Measurements from ENCODE around the gene PRCD.

Gene PRCD

DNA sequence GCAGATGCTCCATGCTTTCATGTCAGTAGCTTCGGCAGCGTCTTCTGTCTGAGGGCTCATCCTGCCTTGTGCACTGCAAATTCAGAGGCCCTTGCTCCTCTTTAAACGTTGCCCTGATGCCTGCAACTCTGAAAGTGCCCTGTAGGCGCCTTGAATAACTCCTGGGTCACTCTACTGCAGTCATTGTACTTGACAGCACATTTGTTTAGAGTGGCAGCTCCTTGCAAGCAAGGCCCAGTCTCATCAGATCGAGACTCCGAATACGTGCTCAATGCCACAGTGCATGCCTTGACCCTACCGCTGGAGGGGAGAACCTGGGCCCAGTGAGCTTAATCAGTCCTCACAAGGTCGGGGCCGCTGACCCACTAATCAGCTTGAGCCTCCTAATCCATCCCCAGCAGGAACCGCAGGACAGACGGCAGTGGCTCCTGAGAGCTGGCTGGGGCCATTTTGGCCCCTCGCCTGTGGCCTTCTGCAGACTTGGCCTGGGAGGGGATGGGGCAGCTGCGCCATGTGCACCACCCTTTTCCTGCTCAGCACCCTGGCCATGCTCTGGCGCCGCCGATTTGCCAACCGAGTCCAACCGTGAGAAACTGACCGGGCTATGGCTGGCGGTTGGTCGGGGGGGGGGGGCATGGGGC lies at the start of gene PRCD:
TSS of gene PRCD (plus strand) at position 414 of the 641 bp plus-strand sequence. CDS start at position 512, 98 bp downstream.
- no peak for ATAC-seq
- TF ChIP-seq TOX (CRISPR knock-in tag; IDR thresholded peaks at IDR 0.05; ENCODE audit: borderline replicate concordance) (no peak), ESRRG (CRISPR knock-in tag; IDR thresholded peaks at IDR 0.05) (no peak)
- TF ChIP-seq, protein P1, sequence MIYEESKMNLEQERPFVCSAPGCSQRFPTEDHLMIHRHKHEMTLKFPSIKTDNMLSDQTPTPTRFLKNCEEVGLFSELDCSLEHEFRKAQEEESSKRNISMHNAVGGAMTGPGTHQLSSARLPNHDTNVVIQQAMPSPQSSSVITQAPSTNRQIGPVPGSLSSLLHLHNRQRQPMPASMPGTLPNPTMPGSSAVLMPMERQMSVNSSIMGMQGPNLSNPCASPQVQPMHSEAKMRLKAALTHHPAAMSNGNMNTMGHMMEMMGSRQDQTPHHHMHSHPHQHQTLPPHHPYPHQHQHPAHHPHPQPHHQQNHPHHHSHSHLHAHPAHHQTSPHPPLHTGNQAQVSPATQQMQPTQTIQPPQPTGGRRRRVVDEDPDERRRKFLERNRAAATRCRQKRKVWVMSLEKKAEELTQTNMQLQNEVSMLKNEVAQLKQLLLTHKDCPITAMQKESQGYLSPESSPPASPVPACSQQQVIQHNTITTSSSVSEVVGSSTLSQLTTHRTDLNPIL (CRISPR knock-in tag; IDR thresholded peaks at IDR 0.05; ENCODE audit: low read depth): no peak

- TF ChIP-seq GLIS3 (CRISPR knock-in tag; IDR thresholded peaks at IDR 0.05) (no peak), ZNF8 (CRISPR knock-in tag; IDR thresholded peaks at IDR 0.05) (no peak), PATZ1 (CRISPR knock-in tag; IDR thresholded peaks at IDR 0.05; ENCODE audit: borderline replicate concordance) (no peak), TCF4 (CRISPR knock-in tag; IDR thresholded peaks at IDR 0.05; ENCODE audit: borderline replicate concordance) (no peak), BACH2 (CRISPR knock-in tag; IDR thresholded peaks at IDR 0.05; ENCODE audit: borderline replicate concordance) (no peak), CSDC2 (CRISPR knock-in tag; IDR thresholded peaks at IDR 0.05) (no peak), ESRRG (CRISPR knock-in tag; IDR thresholded peaks at IDR 0.05) (no peak), ZNF565 (CRISPR knock-in tag; conservative IDR thresholded peaks at IDR 0.05; ENCODE audit: low read depth) (no peak), ZNF70 (CRISPR knock-in tag; IDR thresholded peaks at IDR 0.05) (no peak), ARNTL (CRISPR knock-in tag; IDR thresholded peaks at IDR 0.05; ENCODE audit: borderline replicate concordance, low read depth) (no peak), PPARA (CRISPR knock-in tag; IDR thresholded peaks at IDR 0.05; ENCODE audit: borderline replicate concordance) (no peak), TOX (CRISPR knock-in tag; IDR thresholded peaks at IDR 0.05; ENCODE audit: borderline replicate concordance) (no peak), SNAI2 (CRISPR knock-in tag; IDR thresholded peaks at IDR 0.05) (no peak), POU6F1 (CRISPR knock-in tag; IDR thresholded peaks at IDR 0.05; ENCODE audit: borderline replicate concordance, low read depth) (no peak), ZFP3 (CRISPR knock-in tag; IDR thresholded peaks at IDR 0.05) (no peak), CSRNP3 (CRISPR knock-in tag; IDR thresholded peaks at IDR 0.05) (no peak), ZC3H10 (CRISPR knock-in tag; IDR thresholded peaks at IDR 0.05) (no peak), OSR1 (CRISPR knock-in tag; IDR thresholded peaks at IDR 0.05) (no peak)
- TF ChIP-seq, protein P2, sequence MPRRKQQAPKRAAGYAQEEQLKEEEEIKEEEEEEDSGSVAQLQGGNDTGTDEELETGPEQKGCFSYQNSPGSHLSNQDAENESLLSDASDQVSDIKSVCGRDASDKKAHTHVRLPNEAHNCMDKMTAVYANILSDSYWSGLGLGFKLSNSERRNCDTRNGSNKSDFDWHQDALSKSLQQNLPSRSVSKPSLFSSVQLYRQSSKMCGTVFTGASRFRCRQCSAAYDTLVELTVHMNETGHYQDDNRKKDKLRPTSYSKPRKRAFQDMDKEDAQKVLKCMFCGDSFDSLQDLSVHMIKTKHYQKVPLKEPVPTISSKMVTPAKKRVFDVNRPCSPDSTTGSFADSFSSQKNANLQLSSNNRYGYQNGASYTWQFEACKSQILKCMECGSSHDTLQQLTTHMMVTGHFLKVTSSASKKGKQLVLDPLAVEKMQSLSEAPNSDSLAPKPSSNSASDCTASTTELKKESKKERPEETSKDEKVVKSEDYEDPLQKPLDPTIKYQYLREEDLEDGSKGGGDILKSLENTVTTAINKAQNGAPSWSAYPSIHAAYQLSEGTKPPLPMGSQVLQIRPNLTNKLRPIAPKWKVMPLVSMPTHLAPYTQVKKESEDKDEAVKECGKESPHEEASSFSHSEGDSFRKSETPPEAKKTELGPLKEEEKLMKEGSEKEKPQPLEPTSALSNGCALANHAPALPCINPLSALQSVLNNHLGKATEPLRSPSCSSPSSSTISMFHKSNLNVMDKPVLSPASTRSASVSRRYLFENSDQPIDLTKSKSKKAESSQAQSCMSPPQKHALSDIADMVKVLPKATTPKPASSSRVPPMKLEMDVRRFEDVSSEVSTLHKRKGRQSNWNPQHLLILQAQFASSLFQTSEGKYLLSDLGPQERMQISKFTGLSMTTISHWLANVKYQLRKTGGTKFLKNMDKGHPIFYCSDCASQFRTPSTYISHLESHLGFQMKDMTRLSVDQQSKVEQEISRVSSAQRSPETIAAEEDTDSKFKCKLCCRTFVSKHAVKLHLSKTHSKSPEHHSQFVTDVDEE (CRISPR knock-in tag; IDR thresholded peaks at IDR 0.05): no peak
- TF ChIP-seq, protein P1 (CRISPR knock-in tag; IDR thresholded peaks at IDR 0.05; ENCODE audit: low read depth): no peak
- ATAC-seq: no peak
Measured at GRCh38 chr17:76490112-76490710, 49.6 kb upstream of the PRCD start.
